GM18868 (cell line): ENCODE measurements around the gene JAK1.
A peak's percentile ranks its signal among the peaks of the same experiment; 100 is the strongest.
"Not testable (repeated sequence)": the region's sequence is repeated elsewhere in the genome, so short reads cannot be mapped to it uniquely, and the experiment has no call there.

Experiments used
- ATAC-seq: cut with Tn5 transposase; IDR thresholded peaks from one replicate; pipeline ENCODE4 v1.9.1; 2021; ENCODE audit warnings: mild to moderate bottlenecking, moderate library complexity; ENCODE audit not compliant: unreplicated experiment

Gene JAK1

DNA sequence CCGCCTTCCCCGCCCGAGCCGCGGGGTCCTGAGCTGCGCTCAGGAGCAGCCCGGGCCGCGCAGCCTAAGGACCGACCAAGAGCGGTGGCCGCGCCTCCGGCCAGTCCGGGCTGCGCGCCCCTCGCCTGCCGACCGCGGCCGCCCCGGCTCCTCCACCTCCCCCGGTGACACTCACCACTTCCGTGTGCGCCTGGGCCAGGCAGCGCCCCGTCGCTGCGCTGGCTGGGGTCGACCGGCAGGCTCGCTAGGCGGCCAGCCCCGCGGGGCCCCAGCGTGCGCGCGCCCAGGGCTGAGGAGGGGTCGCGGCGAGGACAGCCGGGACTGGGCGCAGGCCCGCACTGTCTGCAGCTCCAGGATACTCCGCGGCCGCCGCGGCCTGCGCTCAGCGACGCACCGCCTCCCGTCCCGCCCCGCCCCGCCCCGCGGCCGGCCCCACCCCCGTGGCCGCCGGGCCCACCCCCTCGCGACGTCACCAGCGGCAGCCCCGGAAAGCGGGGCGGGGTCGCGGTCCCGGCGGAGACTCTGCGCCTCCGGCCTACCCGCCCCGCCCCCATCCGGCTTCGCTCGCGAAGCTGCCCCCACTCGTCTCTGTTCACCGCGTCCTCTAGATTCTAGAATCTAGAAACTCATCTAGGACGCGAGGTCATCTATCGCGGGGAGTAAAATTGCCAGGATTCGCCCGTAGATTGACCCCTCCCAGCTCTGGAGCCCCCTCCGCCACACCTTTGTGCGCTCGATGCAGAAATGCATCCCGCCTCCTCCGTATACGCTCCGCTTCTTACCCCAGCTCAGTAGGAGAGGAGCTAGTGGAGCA lies at the start of gene JAK1:
Gene JAK1, minus strand, starts transcription at position 392 of the 814 bp plus-strand sequence. CDS start 80,285 bp downstream, outside the sequence.
- peak; percentile 83 for ATAC-seq

DNA sequence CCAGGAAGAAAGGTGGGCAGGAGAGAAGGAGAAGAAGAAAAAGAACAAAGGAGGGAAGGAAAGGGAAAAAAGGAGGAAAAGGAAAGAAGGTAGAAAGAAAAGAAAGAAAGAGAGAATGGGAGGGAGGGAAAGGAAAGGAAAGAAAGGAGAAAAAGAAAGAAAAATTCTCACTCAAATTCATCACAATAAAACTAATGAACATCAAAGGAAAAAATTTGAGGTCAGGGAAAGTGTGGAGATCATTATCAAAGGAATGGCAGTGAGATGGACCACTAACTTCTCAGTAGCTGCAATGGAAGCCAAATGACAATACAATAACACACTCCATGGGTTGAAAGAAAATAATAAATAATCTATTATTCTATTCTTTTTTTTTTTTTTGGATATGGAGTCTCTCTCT lies 48.0 kb upstream of the JAK1 start:
- ATAC-seq: no peak

DNA sequence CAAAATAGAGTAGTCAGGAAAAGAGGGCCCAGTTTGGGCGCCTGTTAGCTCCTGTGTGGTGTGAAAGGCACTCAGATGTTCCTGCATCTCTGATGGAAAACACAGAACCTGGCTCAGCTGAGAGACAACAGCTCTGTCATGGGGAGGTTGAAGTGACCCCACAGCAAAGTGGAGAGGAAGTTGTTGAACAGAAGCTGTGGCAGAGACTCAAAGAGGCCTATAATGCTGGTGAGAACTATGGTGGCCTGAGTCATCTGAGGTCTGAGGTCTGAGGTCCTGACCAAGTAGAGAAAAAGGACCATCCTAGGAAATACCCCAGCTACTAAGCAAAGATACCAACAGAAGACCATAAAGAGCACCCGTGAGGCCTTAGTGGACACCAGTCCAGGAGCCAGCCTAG lies 45.6 kb upstream of the JAK1 start:
- ATAC-seq: no peak

DNA sequence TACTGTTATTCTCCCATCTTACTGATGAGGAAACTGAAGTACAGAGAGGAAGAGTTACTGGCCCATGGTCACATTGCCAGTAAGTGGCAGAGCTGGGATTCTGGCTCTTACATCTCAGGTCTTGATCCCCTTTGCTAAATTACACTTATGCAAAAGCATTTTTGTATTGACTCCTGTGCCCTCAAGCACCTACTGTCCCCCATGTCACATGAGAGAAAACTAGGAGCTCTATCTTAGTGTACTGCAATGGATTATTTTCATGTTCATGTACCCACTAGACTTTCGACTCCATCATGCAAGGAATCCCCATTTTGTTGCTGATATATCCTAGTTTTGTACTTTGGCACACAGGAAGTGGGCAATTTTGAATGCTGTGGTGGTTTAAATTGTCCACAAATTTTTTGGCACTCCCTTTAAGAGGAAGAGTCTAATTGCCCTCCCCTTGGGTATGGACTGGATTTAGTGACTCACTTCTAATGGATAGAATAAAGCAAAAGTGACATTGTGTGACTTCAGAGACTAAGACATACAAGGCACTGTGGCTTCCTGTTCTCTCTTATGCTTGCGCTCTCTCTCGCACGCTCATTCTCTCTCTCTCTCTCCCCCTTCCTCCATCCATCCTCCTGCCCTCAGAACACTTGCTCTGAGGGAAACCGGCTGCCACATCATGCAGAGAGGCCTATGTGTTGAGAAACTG lies 43.5 kb upstream of the JAK1 start:
- ATAC-seq: no peak

DNA sequence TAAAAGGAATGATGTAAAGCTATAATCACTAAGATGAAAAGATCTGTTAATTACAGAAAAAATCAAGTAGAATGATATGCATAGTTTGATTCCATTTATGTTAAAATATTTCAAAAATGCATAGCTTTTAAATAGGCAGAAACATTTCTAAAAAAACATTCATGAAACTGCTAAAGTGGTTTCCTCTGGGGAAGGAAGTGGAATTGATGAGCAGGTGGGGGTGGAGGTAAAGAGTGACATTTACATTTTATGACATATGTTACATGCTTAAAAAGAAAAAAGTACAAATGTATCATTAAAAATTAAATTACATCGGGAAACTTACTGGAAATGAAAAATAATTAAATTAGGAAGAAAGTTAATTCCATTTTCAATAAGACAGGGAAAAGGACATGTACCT lies 42.8 kb upstream of the JAK1 start:
- ATAC-seq: no peak

DNA sequence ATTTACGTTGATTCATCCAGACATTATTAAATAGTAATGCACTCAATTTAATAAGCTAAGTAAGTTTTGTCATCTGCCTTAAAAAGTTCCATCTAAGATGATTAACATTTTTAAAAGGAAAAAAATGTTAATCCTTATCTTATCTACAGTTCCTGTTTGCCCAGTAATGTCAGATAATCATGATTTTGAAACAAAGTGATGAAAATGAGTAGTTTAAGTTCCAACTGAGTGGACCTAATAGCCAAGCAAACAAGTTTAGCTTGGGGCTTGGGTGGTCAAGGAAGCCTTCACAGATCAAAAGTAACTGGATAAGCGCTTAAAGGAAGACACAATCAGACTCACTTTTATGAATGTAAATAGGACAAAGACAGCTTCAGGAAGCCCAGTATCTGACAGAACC lies 40.5 kb upstream of the JAK1 start:
- no peak for ATAC-seq

DNA sequence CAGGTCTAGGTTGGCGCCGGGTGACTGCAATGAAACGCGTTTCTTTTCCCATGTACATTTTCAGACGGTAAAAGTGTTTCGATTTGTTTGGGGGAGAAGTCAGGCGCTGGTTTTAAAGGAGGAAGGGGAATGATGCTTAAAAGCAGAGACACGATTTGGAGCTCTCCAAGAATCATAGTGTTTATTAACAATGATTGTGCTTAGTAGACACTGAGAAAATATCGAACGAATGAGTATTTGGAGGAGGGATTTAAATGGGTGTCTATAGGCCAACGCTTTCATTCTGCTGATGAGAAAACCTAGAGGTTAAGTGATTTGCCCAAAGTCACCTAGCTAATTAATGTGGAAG lies 36.9 kb upstream of the JAK1 start:
- ATAC-seq: no peak

DNA sequence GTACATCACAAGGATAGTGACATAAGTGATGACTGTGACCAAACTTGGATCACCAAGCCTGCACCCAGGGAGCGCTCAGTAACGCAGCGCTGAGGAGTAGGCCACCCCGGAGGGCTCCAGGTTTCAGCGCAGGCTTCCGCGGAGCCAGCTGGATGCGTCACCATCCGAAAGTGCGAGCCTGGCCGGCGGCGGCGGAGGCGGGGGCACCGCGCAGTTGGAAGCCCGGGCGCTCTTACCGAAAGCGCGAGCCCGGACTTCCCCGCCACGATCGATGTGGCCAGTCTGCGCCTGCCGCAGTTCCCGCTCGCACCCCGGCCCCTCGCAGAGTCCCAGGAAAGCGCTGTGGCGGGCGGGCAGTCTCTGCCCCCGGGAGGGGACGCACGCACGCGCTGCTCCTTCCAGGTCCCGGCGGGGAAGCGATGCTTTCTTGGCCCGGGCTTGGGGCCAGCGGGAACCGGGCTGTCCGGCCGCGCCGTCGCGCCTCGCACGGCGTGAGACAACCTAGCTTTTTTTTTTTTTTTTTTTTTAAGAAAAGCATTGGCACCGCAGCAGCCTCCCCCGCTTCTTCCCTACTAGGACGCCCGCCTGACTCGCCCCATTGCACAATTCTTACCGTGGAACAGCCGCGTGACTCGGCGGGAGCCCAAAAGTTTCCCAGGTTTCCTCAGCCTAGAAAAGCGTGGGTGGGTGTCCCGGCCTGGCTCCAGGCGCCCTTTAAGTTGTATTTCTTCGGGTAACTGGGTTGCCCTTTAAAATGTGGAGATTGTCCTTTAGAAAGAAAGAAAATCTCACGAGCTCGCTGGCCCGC lies 36.4 kb upstream of the JAK1 start:
- peak; percentile 81 for ATAC-seq

DNA sequence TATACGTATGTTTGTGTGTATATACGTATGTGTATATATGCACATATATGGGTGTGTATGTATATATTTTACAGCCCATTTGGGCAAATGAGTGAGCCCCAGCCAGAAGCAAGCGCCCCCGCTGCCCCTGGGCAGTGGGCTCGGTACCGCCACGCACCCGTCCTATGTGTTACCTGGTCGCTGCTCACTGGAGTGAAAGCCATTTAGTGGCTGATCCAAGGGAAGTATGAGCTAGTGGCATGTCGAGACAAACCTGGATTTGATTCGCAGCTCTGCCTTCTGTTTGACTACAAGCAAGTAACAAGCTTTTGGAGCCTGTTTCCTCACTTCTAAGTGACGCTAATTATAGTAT lies 35.8 kb upstream of the JAK1 start:
- no peak for ATAC-seq

DNA sequence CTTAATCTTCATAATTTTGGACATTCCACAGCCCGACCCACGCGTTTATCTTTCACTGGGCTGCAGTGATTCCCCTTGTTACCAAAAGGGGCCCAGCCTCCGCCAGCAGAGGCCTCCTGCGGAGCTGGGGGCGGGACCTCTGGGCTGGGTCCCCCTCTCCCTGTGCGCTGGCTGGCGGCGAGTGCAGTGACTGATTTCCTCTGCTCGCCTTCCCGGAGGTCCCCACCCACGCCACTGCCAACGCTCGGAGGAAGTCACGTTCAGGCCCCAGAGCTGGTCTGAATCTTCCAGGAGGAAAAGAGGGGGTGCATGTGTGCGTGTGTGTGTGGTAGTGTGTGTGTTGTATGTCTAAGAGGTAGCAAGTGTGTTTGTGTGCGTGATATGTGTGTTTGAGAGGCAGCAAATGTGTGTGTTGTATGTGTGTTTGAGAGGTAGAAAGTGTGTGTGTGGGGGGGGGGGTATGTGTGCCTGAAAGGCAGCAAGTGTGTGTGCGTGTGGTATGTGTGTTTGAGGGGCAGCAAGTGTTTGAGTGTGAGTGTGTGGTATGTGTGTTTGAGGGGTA lies 35.0 kb upstream of the JAK1 start:
- peak; percentile 52 for ATAC-seq

DNA sequence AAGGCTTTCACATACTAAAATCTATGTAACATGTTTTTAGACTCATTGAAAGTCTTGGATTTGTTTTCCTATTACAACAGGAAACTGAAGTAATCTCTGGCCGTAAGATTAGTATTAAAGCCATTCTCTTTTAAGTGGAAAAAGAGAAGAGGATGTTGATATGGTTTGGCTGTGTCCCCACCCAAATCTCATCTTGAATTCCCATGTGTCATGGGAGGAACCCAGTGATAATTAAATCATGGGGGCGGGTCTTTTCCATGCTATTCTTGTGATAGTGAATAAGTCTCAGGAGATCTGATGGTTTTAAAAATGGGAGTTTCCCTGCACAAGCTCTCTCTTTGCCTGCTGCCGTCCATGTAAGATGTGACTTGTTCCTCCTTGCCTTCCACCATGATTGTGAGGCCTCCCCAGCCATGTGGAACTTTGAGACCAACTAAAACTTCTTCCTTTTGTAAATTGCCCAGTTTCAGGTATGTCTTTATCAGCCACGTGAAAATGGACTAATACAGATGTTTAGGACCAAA lies 32.1 kb upstream of the JAK1 start:
- not testable (repeated sequence) for ATAC-seq

DNA sequence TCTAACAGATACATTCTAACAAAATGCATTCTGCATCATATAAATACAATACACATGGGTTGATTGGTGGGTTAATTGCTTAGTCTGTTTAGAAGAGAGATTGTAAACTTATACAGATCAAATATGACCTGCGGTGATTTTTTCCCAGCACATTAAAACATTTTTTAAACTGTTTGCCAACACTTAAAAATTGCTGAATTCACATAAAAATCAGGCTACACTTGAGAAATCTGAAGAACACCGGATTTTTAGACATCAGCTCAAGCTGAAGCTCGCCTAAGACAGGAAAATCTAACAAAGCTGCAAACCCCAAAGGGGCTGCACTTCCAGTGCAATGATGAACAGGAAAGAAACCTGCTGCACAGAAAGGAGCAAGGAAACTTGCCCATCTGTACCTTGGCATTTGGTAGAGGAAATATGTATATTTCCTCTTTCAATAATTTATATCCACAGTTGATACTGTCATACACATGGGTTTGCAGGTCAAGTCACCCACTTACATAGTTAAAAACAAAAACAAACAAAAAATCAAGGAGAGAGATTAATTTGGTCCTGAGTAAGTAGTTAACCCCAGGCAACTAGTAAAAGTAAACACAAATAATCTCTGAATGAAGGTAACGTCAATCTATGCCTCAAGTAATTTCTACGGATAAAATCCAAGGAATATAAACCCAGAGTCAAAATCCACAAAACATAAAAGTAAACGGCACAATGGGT lies 30.4 kb upstream of the JAK1 start:
- no peak for ATAC-seq

DNA sequence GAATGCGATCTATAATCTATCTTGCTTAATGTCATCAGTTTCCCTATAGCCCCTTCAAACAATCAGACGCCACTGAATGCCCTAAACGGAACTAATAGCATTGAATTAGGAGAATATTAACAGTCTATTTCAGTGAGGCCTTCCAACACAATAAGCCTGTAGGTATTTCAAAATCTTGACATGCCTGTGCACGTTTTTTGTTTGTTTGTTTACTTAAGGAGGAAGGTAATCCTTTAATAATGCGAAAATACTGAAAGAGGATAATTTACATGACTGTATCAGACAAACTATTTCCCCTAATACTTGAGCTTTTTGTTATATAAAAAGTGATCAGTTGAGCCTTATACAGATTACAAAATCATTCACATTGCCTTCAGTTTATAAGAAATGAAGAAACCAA lies 29.0 kb upstream of the JAK1 start:
- no peak for ATAC-seq

DNA sequence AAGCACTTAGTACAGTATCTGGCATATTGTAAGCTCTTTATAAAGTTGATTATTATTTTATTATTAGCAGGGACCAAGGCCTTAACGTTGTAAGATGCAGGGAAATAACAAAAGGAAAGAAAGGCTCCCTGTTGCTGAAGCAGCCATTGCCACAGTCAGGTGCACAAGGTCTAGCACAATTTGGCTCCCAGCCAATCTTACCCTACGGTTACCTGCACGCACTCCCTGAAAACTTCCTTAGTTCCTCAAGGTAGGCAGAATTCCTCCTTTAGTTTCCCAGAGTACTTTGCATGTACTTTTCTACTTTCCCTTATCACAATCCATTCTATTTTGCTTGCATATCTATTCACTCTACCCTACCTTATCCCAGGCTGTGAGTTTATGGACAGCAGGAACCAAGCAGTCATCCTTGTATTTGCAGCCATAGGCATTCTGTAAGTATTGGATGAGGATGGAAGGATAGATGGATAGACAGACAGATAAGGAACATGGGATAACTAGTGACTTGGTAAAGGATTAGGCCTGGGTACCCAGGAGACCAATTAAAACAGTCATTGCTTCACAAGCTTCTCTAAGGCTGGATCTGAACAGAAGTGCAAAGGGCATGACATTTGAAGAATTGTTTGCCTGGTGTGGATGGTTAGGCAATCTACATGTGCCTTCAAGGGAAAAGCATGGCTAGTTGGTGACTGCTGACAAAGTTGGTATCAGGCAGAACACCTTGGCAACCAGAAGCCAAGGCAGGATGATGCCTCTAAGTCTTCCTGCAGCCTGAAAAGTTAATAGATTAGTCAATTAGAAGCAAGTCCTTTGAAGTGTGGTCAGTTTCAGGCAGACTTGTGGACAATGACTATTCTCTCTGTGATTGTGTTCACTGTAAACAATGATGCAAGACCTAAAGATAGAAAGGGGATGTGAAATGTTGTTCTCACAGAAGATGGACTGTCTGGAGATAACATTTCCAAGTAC lies 20.8 kb upstream of the JAK1 start:
- peak; percentile 97 for ATAC-seq

DNA sequence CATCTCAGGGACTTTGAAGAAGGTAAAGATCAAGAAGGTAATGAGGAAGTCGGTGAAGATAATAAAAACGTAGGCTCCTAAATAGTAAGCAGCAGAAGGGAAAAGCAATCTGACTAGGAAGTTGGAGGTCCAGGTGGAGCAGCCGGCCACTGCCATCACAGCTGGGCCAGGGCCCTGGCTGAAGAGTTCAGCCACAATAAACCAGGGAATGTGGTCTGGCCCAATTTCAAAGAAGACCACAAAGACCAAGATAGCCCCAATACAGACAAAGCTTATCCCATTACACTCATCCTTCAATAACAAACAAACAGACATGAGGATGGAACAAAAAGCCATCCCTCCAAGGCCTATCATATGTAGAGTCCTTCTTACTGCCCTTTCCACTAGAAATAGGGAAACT lies 18.4 kb upstream of the JAK1 start:
- no peak for ATAC-seq

DNA sequence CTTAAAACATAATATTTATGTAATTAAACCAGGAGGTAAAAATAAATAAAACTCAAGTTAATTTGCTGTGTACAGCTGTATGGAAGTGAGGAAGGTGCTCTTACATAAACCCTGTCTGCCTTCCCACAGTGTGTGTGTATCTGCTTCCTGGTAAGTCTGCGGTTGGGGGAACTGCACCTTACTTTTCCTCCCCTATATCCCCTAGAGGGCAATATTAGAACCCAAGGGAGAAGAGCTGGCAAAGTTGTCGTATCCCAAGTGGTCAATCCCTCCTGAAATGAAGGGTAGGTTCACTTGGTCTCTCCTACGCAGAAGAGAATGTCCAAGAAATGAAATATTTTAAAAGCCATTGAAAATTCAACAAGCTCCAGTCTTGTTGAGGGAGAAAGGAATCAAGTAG lies 17.8 kb upstream of the JAK1 start:
- no peak for ATAC-seq

DNA sequence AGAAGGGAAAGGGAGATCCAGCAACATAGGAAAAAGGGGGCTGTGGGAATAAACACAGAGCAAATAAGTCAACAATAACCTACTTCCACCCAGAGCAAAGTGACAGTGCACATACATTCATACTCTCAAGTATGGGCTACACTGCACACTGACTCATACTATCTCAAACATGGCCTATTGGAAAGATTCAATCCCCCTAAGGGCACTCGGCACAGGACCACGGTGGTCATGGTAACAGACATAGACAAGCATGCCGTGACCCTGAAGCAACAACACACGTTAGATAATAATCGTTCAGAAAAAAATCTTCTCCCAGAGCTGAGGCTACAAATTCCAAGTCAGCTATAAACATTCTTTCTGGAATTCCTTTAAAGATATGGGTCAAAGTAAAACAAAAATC lies 16.8 kb upstream of the JAK1 start:
- no peak for ATAC-seq

DNA sequence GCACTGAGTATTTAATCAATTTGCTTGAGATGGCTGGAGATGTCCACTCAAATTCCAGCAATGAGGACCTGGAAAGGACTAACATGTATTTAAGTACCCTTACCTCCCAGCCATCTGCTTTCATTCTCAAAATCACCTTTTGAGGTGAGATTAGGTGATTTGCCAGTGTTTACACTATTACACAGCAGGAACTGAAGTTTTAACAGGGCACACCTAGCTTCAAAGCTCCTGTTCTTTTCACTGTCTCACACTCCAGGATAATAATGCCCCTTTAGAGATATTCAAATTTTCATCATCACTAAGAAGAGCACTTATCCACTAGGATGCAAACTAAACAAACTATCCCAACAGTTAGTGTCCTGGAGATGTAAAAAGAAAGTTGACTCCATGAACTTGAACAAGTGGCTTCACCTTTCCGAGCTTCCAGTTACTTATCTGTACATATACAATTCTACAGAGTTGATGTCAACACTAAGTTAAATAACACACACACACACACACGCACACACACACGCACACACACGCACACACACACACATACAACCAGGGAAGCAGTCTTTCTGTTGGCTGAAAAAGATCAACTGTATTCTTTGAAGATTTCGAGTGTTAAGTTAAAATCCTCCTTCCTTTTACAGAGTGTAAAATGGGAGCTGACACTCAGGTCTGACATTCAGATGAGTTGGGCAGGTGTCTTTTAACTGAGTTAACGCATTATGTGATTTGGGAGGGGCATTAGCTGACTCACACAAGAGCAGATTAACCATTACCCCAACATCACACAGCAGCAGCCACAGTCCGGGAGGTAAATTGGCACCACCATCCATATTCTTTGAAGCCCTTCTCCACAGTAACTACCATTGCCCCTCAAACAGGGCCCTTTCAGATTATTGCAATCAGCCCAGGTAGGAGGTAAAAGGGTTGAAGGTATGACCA lies 15.5 kb upstream of the JAK1 start:
- ATAC-seq: no peak
